Right lobe of liver (tissue), 6 donors: ENCODE data around the gene CACNG4. TPM values are rescaled to one million over a fixed set of nuclear protein-coding genes. Genes with fewer than 3 reads are reported as not detected.

Source experiments
- ATAC-seq, 4 donors: fragments of 200-7000 bp; cut with Tn5 transposase; one replicate each; pipeline ENCODE4 v1.9.1; 2020; ENCODE audit warnings: mild to moderate bottlenecking in 4 of 4, moderate library complexity in 4 of 4
- DNase-seq, 3 donors: peaks; one replicate each; pipeline ENCODE4 v3.0.0-alpha.2; 2020
- H3K27ac ChIP-seq, 3 donors: fragments of 200-600 bp; one replicate each; pipeline ENCODE4 v1.8.0; 2022
- H3K27me3 ChIP-seq, 2 donors: fragments of 200-600 bp; one replicate each; pipeline ENCODE4 v1.8.0; 2022
- H3K36me3 ChIP-seq, 4 donors: fragments of 200-600 bp; sonication (generic) in 1 of 4; one replicate each; pipeline versions ENCODE4 v1.5.1 to v1.8.0; 2017 to 2022; ENCODE audit warnings: control low read depth in 1 of 4
- H3K4me1 ChIP-seq, 4 donors: fragments of 200-600 bp; sonication (generic) in 1 of 4; one replicate each; pipeline versions ENCODE4 v1.5.1 to v1.8.0; 2017 to 2022; ENCODE audit warnings: control low read depth in 1 of 4
- H3K4me3 ChIP-seq, 3 donors: fragments of 200-600 bp; one replicate each; pipeline ENCODE4 v1.8.0; 2022
- H3K9me3 ChIP-seq, 4 donors: fragments of 200-600 bp; sonication (generic) in 1 of 4; one replicate each; pipeline versions ENCODE4 v1.5.1 to v1.8.0; 2017 to 2022; ENCODE audit warnings: control low read depth in 1 of 4
- CTCF ChIP-seq, 4 donors: fragments of 200-600 bp in 3 of 4; fragments of 450-650 bp in 1 of 4; IDR thresholded peaks; one replicate each; pipeline versions ENCODE4 v1.5.1 to v1.8.0; 2016 to 2022; ENCODE audit warnings: antibody characterized with exemption in 4 of 4, mild to moderate bottlenecking in 2 of 4
- POLR2A ChIP-seq: fragments of 450-650 bp; IDR thresholded peaks from one replicate; pipeline ENCODE4 v1.6.1; 2017; ENCODE audit warnings: antibody characterized with exemption, mild to moderate bottlenecking
- WGBS: methylation state at CpG from one replicate; pipeline ENCODE4 v1.1.6; 2018; ENCODE audit warnings: low coverage, low lambda C conversion rate; ENCODE audit not compliant: insufficient coverage; ENCODE audit errors: missing lambda C conversion rate; 5-methylcytosine and 5-hydroxymethylcytosine counted together
- intact Hi-C, 2 donors: fragments of 100-400 bp; cut with DNase I; formaldehyde crosslinking; loops; one replicate each; pipeline versions ENCODE4 v1.11.2 to v1.14.1; 2022
- total RNA-seq, 6 experiments: library from RNA; depleted of rRNA in 2 of 6; stranded (reverse); fragments of >200 nt in 2 of 6; fragmentation: NEBNext Ultra II Directional in 3 of 6; extraction: Animal tissue kit (Norgen Biotek cat#: 25700) in 3 of 6; gene quantifications; one replicate each; pipeline versions ENCODE4 v1.1.0 to v1.2.4, GENCODE V29; 2016 to 2023
- donor health status: DM: no; HTN: yes; CAD: no.
- donor health status: DM: no; HTN: no; CAD: no.
- donor health status: DM: no; HTN: no; CAD: no.
- donor health status: DM: no; HTN: yes; CAD: no.
- donor health status: DM: no; HTN: yes; CAD: no.

CACNG4 gene
- total RNA-seq, 6 experiments from 2014 or later: not detected

GRCh38 chr17:66992911-66993442 is 28.5 kb downstream of the CACNG4 start:
- H3K27ac ChIP-seq: no peak overlapping the region
- H3K4me1 ChIP-seq: no peaks in the 10 kb centered on the region
- H3K4me3 ChIP-seq: no peak overlapping the region
- intact Hi-C loops: no loop called here
- H3K27me3 ChIP-seq: no peaks in the 10 kb centered on the region
- H3K9me3 ChIP-seq: no peaks in the 10 kb centered on the region
- no peaks in the 10 kb centered on the region for H3K36me3 ChIP-seq
- TF ChIP-seq CTCF (IDR thresholded peaks at IDR 0.05): no peak
- TF ChIP-seq POLR2A: no peak
- 60% methylated on average over 1 of the region's 12 CpGs for WGBS
- DNase-seq: no peak
- no peak for ATAC-seq

GRCh38 chr17:66994361-66994760 is 29.9 kb downstream of the CACNG4 start:
- Histone ChIP-seq H3K4me3 (no peak overlapping the region), H3K27ac (no peak overlapping the region), H3K36me3 (no peaks in the 10 kb centered on the region), H3K9me3 (no peaks in the 10 kb centered on the region), H3K27me3 (no peaks in the 10 kb centered on the region), H3K4me1 (no peaks in the 10 kb centered on the region)
- intact Hi-C loops: no loop called here
- WGBS: no CpG with 5 or more reads among the region's 8 CpGs
- no peak for DNase-seq
- no peak for TF ChIP-seq POLR2A
- no peak for TF ChIP-seq CTCF (IDR thresholded peaks at IDR 0.05)
- no peak for ATAC-seq

- Histone ChIP-seq H3K27me3 (no peaks in the 10 kb centered on the region), H3K4me3 (no peak overlapping the region), H3K4me1 (no peaks in the 10 kb centered on the region), H3K9me3 (no peaks in the 10 kb centered on the region), H3K27ac (no peak overlapping the region), H3K36me3 (no peaks in the 10 kb centered on the region)
- no peak for DNase-seq
- no peak for ATAC-seq
- TF ChIP-seq CTCF (IDR thresholded peaks at IDR 0.05): no peak
- TF ChIP-seq POLR2A: no peak
- WGBS: 43% methylated on average over 4 of the region's 12 CpGs
- intact Hi-C loops: no loop called here
Observed at GRCh38 chr17:66994930-66995535, 30.5 kb downstream of the CACNG4 start.

GRCh38 chr17:66995944-66996343 is 31.4 kb downstream of the CACNG4 start:
- H3K27ac ChIP-seq: no peak overlapping the region
- 92% methylated on average over 7 of the region's 7 CpGs for WGBS
- H3K4me3 ChIP-seq: no peak overlapping the region
- TF ChIP-seq CTCF (IDR thresholded peaks at IDR 0.05): no peak
- TF ChIP-seq POLR2A: no peak
- H3K36me3 ChIP-seq: no peaks in the 10 kb centered on the region
- H3K9me3 ChIP-seq: no peaks in the 10 kb centered on the region
- no peak for ATAC-seq
- DNase-seq: no peak
- intact Hi-C loops: no loop called here
- H3K27me3 ChIP-seq: no peaks in the 10 kb centered on the region
- H3K4me1 ChIP-seq: no peaks in the 10 kb centered on the region
